HEK293T (cell line): ENCODE results near the gene ADAMTS18.
"Not testable (repeated sequence)": the region's sequence is repeated elsewhere in the genome, so short reads cannot be mapped to it uniquely, and the experiment has no call there.

Experiments
- CTCF ChIA-PET: fragments of 350-600 bp; formaldehyde crosslinking; extraction: SDS; loops from one replicate; lab custom pipeline; 2021; ENCODE audit warnings: antibody characterized with exemption, inconsistent platforms; lab: Yijun Ruan, JAX
- POLR2A ChIA-PET: fragments of 350-600 bp; formaldehyde crosslinking; extraction: SDS; loops from one replicate; lab custom pipeline; 2020; ENCODE audit warnings: antibody characterized with exemption, inconsistent platforms; lab: Yijun Ruan, JAX
- DNase-seq: peaks from one replicate; pipeline ENCODE4 v3.0.0; 2012; ENCODE audit warnings: mixed read lengths; ENCODE audit errors: extremely low spot score
- ARNT ChIP-seq: fragments of 450-650 bp; IDR thresholded peaks from 2 replicates; pipeline ENCODE4 v1.6.1; 2017; ENCODE audit warnings: mild to moderate bottlenecking
- BHLHE40 ChIP-seq: fragments of 450-650 bp; IDR thresholded peaks from 2 replicates; pipeline ENCODE4 v1.6.1; 2016; ENCODE audit warnings: mild to moderate bottlenecking, moderate library complexity, borderline replicate concordance
- CTBP1 ChIP-seq: fragments of 450-650 bp; IDR thresholded peaks from 2 replicates; pipeline ENCODE4 v1.6.1; 2016; ENCODE audit warnings: borderline replicate concordance
- ELF4 ChIP-seq: fragments of 450-650 bp; IDR thresholded peaks from 2 replicates; pipeline ENCODE4 v1.6.1; 2017; ENCODE audit warnings: antibody characterized with exemption
- FOXA1 ChIP-seq: fragments of 450-650 bp; IDR thresholded peaks from 2 replicates; pipeline ENCODE4 v1.6.1; 2016; ENCODE audit warnings: mild to moderate bottlenecking
- FOXK2 ChIP-seq: fragments of 450-650 bp; IDR thresholded peaks from 2 replicates; pipeline ENCODE4 v1.6.1; 2016; ENCODE audit warnings: mild to moderate bottlenecking
- FOXM1 ChIP-seq: fragments of 450-650 bp; IDR thresholded peaks from 2 replicates; pipeline ENCODE4 v1.6.1; 2017; ENCODE audit warnings: mild to moderate bottlenecking, borderline replicate concordance
- HDGF ChIP-seq: fragments of 450-650 bp; IDR thresholded peaks from 2 replicates; pipeline ENCODE4 v1.6.1; 2017; ENCODE audit warnings: antibody characterized with exemption, borderline replicate concordance
- L3MBTL2 ChIP-seq: fragments of 450-650 bp; conservative IDR thresholded peaks from 2 replicates; pipeline ENCODE4 v1.6.1; 2016; ENCODE audit warnings: mild to moderate bottlenecking
- LEF1 ChIP-seq: fragments of 450-650 bp; IDR thresholded peaks from 2 replicates; pipeline ENCODE4 v1.6.1; 2017; ENCODE audit warnings: mild to moderate bottlenecking, borderline replicate concordance
- NFRKB ChIP-seq: fragments of 450-650 bp; IDR thresholded peaks from 2 replicates; pipeline ENCODE4 v1.6.1; 2016; ENCODE audit warnings: mild to moderate bottlenecking, moderate library complexity
- PKNOX1 ChIP-seq: fragments of 450-650 bp; IDR thresholded peaks from 2 replicates; pipeline ENCODE4 v1.6.1; 2016
- SP1 ChIP-seq: fragments of 450-650 bp; IDR thresholded peaks from 2 replicates; pipeline ENCODE4 v1.6.1; 2017
- SUZ12 ChIP-seq: fragments of 450-650 bp; IDR thresholded peaks from 2 replicates; pipeline ENCODE4 v1.6.1; 2016; ENCODE audit warnings: mild to moderate bottlenecking
- TARDBP ChIP-seq: fragments of 450-650 bp; IDR thresholded peaks from 2 replicates; pipeline ENCODE4 v1.6.1; 2016
- ZNF384 ChIP-seq: fragments of 450-650 bp; IDR thresholded peaks from 2 replicates; pipeline ENCODE4 v1.6.1; 2016

Gene ADAMTS18

DNA sequence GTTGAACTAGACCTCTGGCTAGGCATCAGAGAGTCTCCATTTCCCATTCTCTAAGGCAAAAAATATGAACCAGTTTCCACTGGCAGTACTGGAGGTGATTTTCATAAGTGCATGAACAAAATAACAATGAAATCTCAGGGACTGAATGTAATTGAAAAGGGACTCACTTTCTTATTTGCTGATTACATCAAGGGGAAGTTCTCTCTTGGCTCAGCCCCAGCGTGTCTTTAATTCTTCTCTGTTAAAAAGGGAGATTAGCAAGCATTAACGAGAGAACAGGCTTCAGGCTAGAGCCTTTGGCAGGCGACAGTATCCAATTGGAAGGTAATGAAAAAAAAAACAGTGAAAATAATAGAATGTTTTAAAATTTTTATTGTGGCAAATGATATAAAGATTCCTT lies 34.0 kb upstream of the ADAMTS18 start:
- CTCF ChIA-PET, result interaction anchor here (0.7 kb wide), 1 partner anchor 358 kb away, joined by 3 read pairs; no protein-coding TSS in a partner anchor
- DNase-seq, result no peak
- TF ChIP-seq ZNF384 (no peak), HDGF (no peak), SUZ12 (no peak), FOXA1 (no peak), TARDBP (no peak), ELF4 (no peak), ARNT (no peak), LEF1 (no peak), BHLHE40 (no peak), SP1 (no peak), PKNOX1 (no peak), L3MBTL2 (no peak), CTBP1 (no peak), FOXM1 (no peak), NFRKB (no peak), FOXK2 (no peak)
- POLR2A ChIA-PET, result no interaction called here

- TF ChIP-seq PKNOX1 (no peak), TARDBP (no peak), HDGF (no peak), FOXA1 (no peak), BHLHE40 (no peak)
- ChIA-PET CTCF (no interaction called here), POLR2A (no interaction called here)
- DNase-seq, result no peak
These were observed 33.0 kb upstream of the ADAMTS18 start for GRCh38 chr16:77467821-77468335.

- CTCF ChIA-PET, result not testable (repeated sequence)
These were observed 28.8 kb upstream of the ADAMTS18 start for GRCh38 chr16:77463659-77464058.

DNA sequence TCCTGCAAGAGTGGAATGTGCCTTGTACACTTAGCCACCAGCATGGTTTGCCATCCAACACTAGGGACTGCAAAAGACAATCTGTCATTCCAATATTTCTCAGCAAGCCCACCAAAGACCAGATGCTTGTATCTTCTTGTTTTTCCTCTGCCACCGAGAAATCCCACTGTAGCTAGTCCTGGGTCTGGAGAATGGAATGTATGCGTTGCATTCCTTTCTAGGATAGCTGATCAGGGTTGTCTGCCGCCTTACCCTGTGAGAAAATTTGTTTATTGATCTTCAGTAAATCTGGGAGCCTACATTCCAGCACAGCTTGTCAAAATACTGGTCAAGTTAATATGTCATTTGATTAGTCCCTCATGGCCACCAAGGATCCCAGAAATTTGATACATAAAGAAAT lies 28.1 kb upstream of the ADAMTS18 start:
- POLR2A ChIA-PET, result no interaction called here
- CTCF ChIA-PET, result interaction anchor here (0.6 kb wide), 1 partner anchor 51 kb away, joined by 4 read pairs; no protein-coding TSS in a partner anchor
- TF ChIP-seq TARDBP (no peak), LEF1 (no peak), NFRKB (no peak), SUZ12 (no peak), SP1 (no peak), ELF4 (no peak), PKNOX1 (no peak), CTBP1 (no peak), HDGF (no peak), ARNT (no peak), BHLHE40 (no peak), FOXK2 (no peak), FOXM1 (no peak), L3MBTL2 (no peak), ZNF384 (no peak), FOXA1 (no peak)
- no peak for DNase-seq

More at GRCh38 chr16:77463659-77464058, 28.8 kb upstream of the ADAMTS18 start:
- DNase-seq, POLR2A ChIA-PET: not testable (repeated sequence)

- no peak for TF ChIP-seq BHLHE40
- ChIA-PET CTCF (interaction anchor here (0.8 kb wide), 1 partner anchor 23 kb away, joined by 4 read pairs; no protein-coding TSS in a partner anchor), POLR2A (no interaction called here)
- DNase-seq, result no peak
These were observed 24.9 kb upstream of the ADAMTS18 start for GRCh38 chr16:77459534-77460254.

- ChIA-PET POLR2A (no interaction called here), CTCF (no interaction called here)
- DNase-seq, result no peak
- TF ChIP-seq HDGF (no peak), SP1 (no peak), ARNT (no peak), CTBP1 (no peak), FOXM1 (no peak), FOXK2 (no peak)
These were observed 22.2 kb upstream of the ADAMTS18 start for GRCh38 chr16:77457046-77457445.

DNA sequence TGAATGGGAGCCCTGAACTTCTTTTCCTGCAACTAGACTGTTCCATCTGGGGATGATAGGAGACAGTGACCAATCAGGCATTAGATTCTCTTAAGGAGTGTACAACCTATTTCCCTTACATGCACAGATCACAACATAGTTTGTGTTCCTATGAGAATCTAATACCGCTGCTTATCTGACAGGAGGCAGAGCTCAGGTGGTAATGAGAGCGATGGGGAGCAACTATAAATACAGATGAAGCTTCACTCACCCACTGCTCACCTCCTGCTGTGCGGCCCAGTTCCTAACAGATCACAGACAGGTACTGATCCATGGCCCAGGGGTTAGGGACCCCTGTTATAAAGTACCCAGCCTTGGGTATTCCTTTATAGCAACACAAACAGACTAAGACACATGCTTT lies 17.4 kb upstream of the ADAMTS18 start:
- POLR2A ChIA-PET, result no interaction called here
- DNase-seq, result no peak
- CTCF ChIA-PET, result interaction anchor here (0.6 kb wide), 1 partner anchor 217 kb away, joined by 3 read pairs; no protein-coding TSS in a partner anchor
- no peak for TF ChIP-seq CTBP1
- TF ChIP-seq FOXM1, result no peak
- TF ChIP-seq NFRKB, result no peak
- no peak for TF ChIP-seq ELF4
- no peak for TF ChIP-seq L3MBTL2
- TF ChIP-seq SUZ12, result no peak
- no peak for TF ChIP-seq PKNOX1
- TF ChIP-seq TARDBP, result no peak
- no peak for TF ChIP-seq BHLHE40
- no peak for TF ChIP-seq ZNF384
